Stimulated activated CD4-positive, alpha-beta T cell treated with anti-CD3 and anti-CD28 coated beads, TNF-alpha, amount 100 ng/mL, for 1 hour (primary cell): ENCODE results near the gene MRPL36.
"Not testable (repeated sequence)": the region's sequence is repeated elsewhere in the genome, so short reads cannot be mapped to it uniquely, and the experiment has no call there.

Source experiments
- DNase-seq, 3 donors: peaks; one replicate each; pipeline ENCODE4 v3.0.0-alpha.2; 2020; ENCODE audit warnings: low read depth in 3 of 3, low spot score in 1 of 3

MRPL36 gene

GRCh38 chr5:1832511-1833250, 33.0 kb upstream of the MRPL36 start:
- no peak for DNase-seq

- no peak for DNase-seq
These were observed 32.2 kb upstream of the MRPL36 start for GRCh38 chr5:1831677-1832313.

- no peak for DNase-seq
These were observed 31.6 kb upstream of the MRPL36 start for GRCh38 chr5:1831257-1831656.

- no peak for DNase-seq
These were observed 31.1 kb upstream of the MRPL36 start for GRCh38 chr5:1830571-1831228.

- DNase-seq = peak in 1 of 3 donors; percentile 5
These were observed 28.3 kb upstream of the MRPL36 start for GRCh38 chr5:1827886-1828397.

- DNase-seq = no peak
These were observed 27.6 kb upstream of the MRPL36 start for GRCh38 chr5:1827025-1827885.

- no peak for DNase-seq
These were observed 26.8 kb upstream of the MRPL36 start for GRCh38 chr5:1826235-1826980.

- DNase-seq = no peak
These were observed 25.5 kb upstream of the MRPL36 start for GRCh38 chr5:1824903-1825841.

DNA sequence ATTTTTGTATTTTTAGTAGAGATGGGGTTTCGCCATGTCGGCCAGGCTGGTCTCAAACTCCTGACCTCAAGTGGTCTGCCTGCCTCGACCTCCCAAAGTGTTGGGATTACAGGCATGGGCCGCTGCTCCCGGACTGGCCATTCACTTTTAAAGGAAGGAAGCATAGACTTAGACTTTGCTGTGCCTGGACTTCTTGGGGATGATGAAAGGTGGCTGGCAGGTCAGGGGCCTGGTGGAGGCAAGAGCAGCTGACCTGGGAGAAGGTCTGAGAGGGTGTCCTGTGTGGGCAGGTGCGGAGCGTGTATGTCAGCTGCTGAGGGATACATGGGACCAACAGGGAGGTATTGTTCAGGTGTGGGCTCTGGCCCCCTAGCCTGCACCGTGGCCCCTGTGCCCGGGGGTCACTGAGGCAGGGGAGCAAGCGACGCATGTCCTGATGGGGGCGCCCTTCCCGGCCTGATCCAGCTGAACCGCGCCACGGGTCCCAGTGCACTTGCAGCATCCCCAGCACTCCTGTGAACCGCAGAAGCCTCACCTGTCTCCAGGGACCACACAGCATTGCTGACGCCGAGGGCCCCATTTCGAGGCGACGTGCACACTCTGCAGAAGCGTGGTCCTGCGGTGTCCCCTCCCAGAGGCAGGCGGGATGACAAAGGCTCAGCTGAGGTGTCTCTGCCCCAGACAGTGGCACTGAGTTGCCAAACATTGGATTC, 24.6 kb upstream of the MRPL36 start:
- no peak for DNase-seq

DNA sequence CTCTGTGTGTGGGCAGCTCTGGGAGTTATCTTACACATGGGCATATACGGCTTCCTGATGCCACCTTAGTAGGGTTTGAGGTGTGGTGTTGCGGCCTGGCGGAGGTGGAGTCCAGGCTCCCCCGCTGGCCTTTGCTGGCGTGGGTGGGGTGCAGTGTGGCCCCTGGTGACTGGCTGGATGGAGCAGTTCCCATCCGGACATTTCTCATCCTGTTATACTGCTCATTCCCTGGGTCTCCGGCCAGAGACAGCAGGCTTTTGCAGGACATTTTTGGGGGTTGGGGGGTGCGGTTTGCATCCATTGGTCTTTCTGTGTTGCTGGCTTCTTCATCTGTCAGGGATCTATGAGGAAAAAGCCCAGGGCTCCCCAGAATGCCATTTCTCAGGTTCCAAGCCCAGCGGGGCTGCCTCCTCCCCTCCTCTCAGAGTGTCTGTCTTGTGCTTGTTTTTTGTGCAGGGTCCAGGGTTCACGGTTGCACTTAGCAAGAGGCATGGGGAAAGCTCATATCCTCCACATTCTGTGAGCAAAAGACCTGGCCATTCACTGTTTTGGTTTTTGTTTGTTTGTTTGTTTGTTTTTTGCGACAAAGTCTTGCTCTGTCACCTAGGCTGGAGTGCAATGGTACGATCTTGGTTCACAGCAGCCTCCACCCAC, 23.9 kb upstream of the MRPL36 start:
- DNase-seq = no peak

DNA sequence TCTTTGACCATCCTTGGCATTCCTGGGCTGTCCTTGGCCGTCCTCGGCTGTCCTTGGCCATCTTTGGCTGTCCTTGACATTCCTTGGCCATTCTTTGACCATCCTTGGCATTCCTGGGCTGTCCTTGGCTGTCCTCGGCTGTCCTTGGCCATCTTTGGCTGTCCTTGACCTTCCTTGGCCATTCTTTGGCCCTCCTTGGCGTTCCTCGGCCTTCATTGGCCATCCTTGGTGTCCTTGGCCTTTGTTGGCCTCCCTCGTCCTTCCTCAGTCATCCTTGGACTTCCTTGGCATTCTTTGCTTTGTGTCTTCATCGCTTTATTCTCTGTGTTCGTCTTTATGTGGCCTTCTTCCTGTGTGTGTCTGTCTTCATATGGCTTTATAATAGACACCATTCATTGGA, 22.2 kb upstream of the MRPL36 start:
- DNase-seq = no peak

DNA sequence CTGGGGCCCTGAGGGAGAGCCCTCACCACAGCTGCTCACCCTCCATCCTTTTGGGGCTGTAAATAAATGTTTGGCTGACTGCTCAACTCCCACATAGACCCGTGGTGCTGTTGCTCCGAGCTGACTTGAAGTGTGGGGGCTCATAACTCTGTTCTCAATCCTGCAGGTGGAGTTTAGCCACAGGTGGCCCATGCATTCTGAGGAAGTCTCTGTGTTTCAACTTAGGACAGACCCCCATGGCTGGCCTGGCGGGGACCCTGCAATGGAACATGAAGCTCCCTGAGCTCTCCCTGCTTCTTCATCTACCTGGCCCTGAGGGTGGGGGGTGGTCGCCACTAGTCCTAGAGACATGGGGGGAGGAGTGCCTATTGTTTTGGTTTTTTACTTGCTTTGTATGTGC, 21.3 kb upstream of the MRPL36 start:
- DNase-seq = no peak

DNA sequence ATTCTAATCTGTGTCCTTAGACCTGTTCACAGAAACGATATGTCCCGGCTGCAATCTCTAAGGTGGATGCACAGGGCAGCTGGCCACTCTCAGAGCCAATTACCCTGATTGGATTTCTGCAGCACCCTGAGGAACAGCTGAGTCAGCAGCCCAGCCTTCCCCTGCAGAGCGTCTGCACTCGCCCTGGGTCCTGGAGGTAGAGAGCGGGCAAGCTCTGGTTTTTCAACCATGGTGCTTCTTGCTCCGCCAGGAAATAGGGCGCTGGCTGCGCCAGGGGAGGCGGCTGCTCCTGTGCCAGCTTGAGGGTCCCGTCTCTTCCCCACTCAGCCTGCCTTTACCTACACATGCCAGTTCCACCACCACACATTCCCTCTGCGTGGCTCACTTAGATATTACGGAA, 20.7 kb upstream of the MRPL36 start:
- DNase-seq = no peak

GRCh38 chr5:1819458-1819857, 19.8 kb upstream of the MRPL36 start:
- DNase-seq = no peak

- no peak for DNase-seq
These were observed 19.1 kb upstream of the MRPL36 start for GRCh38 chr5:1818784-1819183.

GRCh38 chr5:1817261-1818043, 17.8 kb upstream of the MRPL36 start:
- no peak for DNase-seq

GRCh38 chr5:1816495-1817089, 17.0 kb upstream of the MRPL36 start:
- not testable (repeated sequence) for DNase-seq
